ENCODE data around the gene NRCAM. TPM values are rescaled to one million over a fixed set of nuclear protein-coding genes. Genes with fewer than 3 reads are reported as not detected.

Gene NRCAM
- total RNA-seq, 2 experiments from 2014 or later = 3.4 to 7.0 TPM

DNA sequence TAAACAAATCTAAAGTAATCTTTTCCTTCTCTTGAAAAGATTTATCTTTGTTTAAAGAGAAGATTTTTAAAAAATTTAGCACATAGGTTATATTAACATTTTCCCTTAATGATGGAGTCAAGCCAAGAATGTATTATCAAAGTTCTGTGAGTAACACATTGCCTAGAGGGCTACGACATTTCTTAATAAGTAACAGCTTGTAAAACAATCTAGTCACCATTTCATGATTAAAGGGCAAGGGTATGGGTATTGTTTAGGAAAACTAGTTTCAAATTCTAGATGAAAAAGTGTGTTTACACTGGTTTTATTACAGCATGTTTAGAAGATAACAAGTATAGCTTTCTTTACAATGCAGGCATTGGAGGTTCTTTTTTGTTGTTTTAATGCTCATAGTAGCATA, 297.5 kb downstream of the NRCAM start:
- no peaks in the 10 kb centered on the region for H3K4me1 ChIP-seq (ENCODE audit: insufficient read depth, low read length)
- POLR2A ChIA-PET = no interaction called here
- H3K27ac Mint-ChIP-seq = no peak overlapping the region
- no peaks in the 10 kb centered on the region for H3K4me1 Mint-ChIP-seq (ENCODE audit: low read depth)
- ATAC-seq (ENCODE audit: poor library complexity) = no peak
- no peaks in the 10 kb centered on the region for H3K36me3 Mint-ChIP-seq (ENCODE audit: low read depth)
- H3K9me3 Mint-ChIP-seq = no peaks in the 10 kb centered on the region
- intact Hi-C loops (cut with DNase I, micrococcal nuclease) = no loop called here
- H3K36me3 ChIP-seq (ENCODE audit: insufficient read depth, low read length) = no peaks in the 10 kb centered on the region
- H3K4me3 Mint-ChIP-seq = no peak overlapping the region
- CTCF ChIA-PET = no interaction called here
- no peaks in the 10 kb centered on the region for H3K9me3 ChIP-seq (ENCODE audit: control insufficient read depth in 1 of 2, insufficient read depth in 1 of 2, low read length in 2 of 2)
- peaks cover 8% of the 10 kb centered on the region for H3K27me3 Mint-ChIP-seq
- TF ChIP-seq, protein P1, sequence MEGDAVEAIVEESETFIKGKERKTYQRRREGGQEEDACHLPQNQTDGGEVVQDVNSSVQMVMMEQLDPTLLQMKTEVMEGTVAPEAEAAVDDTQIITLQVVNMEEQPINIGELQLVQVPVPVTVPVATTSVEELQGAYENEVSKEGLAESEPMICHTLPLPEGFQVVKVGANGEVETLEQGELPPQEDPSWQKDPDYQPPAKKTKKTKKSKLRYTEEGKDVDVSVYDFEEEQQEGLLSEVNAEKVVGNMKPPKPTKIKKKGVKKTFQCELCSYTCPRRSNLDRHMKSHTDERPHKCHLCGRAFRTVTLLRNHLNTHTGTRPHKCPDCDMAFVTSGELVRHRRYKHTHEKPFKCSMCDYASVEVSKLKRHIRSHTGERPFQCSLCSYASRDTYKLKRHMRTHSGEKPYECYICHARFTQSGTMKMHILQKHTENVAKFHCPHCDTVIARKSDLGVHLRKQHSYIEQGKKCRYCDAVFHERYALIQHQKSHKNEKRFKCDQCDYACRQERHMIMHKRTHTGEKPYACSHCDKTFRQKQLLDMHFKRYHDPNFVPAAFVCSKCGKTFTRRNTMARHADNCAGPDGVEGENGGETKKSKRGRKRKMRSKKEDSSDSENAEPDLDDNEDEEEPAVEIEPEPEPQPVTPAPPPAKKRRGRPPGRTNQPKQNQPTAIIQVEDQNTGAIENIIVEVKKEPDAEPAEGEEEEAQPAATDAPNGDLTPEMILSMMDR (IDR thresholded peaks at IDR 0.05) = no peak
- no peak overlapping the region for H3K4me3 ChIP-seq (ENCODE audit: low read length)
- no peaks in the 10 kb centered on the region for H3K27me3 ChIP-seq (ENCODE audit: control insufficient read depth in 1 of 2, insufficient read depth in 2 of 2, low read length in 2 of 2)
- no peak for DNase-seq
- H3K27ac ChIP-seq (ENCODE audit: low read depth in 1 of 2, low read length in 2 of 2) = no peak overlapping the region

DNA sequence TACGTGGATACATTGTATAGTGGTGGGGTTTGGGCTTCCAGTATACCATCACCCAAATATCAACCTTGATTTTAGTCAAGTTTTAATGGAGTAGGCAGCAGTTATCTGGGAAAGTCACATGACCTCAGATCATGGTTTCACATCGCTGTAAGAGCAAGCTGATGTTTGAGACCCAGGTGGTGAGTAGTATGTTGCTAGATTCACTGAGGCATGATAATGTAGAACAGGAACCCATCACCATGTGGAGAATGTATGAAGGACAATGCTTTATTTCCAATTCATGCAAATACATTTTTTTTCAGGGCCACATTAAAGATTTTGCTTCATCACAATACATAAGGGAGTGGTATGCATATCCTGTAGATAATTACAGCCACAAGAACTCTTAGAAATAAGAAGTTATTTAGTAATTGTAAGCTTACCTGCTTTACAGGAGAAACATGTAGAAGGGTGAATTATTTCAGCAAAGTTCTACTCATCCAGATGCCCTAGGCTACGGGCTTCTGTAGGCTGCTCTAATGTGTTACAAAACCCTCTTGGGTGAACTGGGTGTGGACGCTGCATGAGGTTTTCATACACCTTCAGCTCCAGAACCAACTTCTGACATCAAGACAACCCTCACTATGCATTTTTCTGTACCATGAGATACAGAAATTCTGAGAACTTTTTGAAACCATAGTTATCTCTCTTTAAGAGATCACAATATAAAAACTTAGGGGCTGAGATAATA, 298.5 kb downstream of the NRCAM start:
- Mint-ChIP-seq H3K4me1 (ENCODE audit: low read depth) (no peaks in the 10 kb centered on the region), H3K4me3 (no peak overlapping the region), H3K36me3 (ENCODE audit: low read depth) (no peaks in the 10 kb centered on the region), H3K27me3 (peaks cover 8% of the 10 kb centered on the region), H3K27ac (no peak overlapping the region), H3K9me3 (no peaks in the 10 kb centered on the region)
- DNase-seq (no peak), ATAC-seq (ENCODE audit: poor library complexity) (no peak)
- H3K27ac ChIP-seq (ENCODE audit: low read depth in 1 of 2, low read length in 2 of 2) = no peak overlapping the region
- no peaks in the 10 kb centered on the region for H3K36me3 ChIP-seq (ENCODE audit: insufficient read depth, low read length)
- H3K9me3 ChIP-seq (ENCODE audit: control insufficient read depth in 1 of 2, insufficient read depth in 1 of 2, low read length in 2 of 2) = no peaks in the 10 kb centered on the region
- H3K4me3 ChIP-seq (ENCODE audit: low read length) = no peak overlapping the region
- POLR2A ChIA-PET = no interaction called here
- no peaks in the 10 kb centered on the region for H3K4me1 ChIP-seq (ENCODE audit: insufficient read depth, low read length)
- intact Hi-C loops (cut with DNase I, micrococcal nuclease) = no loop called here
- peaks cover 0 to under 1% of the 10 kb centered on the region in 2 experiments for H3K27me3 ChIP-seq (ENCODE audit: control insufficient read depth in 1 of 2, insufficient read depth in 2 of 2, low read length in 2 of 2)
- CTCF ChIA-PET = interaction anchor here (0.6 to 1.1 kb wide), 2 partner anchors 16 to 189 kb away, joined by 3 read pairs; no protein-coding TSS in a partner anchor
- TF ChIP-seq, protein P1 (IDR thresholded peaks at IDR 0.05) = no peak

DNA sequence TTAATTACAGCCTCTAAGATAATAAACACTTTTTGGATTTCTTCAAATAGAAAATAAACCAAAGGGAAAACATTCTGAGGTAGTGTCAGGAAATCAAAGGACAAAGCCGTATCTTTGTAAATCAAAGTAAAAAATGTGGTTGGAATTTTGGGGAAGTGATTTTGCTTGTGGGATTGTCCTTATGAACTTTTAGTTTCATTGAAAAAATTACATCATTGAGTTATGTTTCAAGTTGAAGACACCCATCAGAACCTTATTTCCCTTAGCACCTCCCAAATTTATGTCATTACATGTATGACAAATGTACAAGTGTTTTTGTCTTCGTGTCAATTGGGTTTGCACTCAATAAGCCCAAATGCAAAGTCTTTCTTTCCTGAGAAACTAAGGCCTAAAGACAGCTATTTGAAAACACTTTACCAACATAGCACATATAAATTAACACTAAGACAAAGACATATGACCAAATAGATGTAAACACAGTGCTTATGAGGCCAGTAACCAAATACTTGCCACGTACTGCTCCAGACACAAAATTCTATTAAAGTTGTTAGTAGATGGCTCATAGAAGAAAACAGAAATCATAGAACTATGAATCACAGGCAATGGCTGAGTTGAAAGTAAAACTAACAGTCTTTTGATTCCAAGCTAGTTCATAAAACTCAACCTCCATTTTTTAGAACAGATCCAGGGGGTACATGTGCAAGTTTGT, 299.2 kb downstream of the NRCAM start:
- TF ChIP-seq, protein P1 (IDR thresholded peaks at IDR 0.05) = no peak
- Histone ChIP-seq H3K27me3 (ENCODE audit: control insufficient read depth in 1 of 2, insufficient read depth in 2 of 2, low read length in 2 of 2) (peaks cover 0 to 4% of the 10 kb centered on the region in 2 experiments), H3K4me1 (ENCODE audit: insufficient read depth, low read length) (no peaks in the 10 kb centered on the region), H3K9me3 (ENCODE audit: control insufficient read depth in 1 of 2, insufficient read depth in 1 of 2, low read length in 2 of 2) (no peaks in the 10 kb centered on the region), H3K27ac (ENCODE audit: low read depth in 1 of 2, low read length in 2 of 2) (no peak overlapping the region), H3K4me3 (ENCODE audit: low read length) (no peak overlapping the region), H3K36me3 (ENCODE audit: insufficient read depth, low read length) (no peaks in the 10 kb centered on the region)
- ChIA-PET CTCF (interaction anchor here (0.6 to 1.1 kb wide), 2 partner anchors 17 to 189 kb away, joined by 3 read pairs; no protein-coding TSS in a partner anchor), POLR2A (no interaction called here)
- ATAC-seq (ENCODE audit: poor library complexity) = no peak
- DNase-seq = no peak
- intact Hi-C loops (cut with DNase I, micrococcal nuclease) = no loop called here
- H3K36me3 Mint-ChIP-seq (ENCODE audit: low read depth) = no peaks in the 10 kb centered on the region
- no peaks in the 10 kb centered on the region for H3K4me1 Mint-ChIP-seq (ENCODE audit: low read depth)
- no peak overlapping the region for H3K4me3 Mint-ChIP-seq
- H3K9me3 Mint-ChIP-seq = no peaks in the 10 kb centered on the region
- no peak overlapping the region for H3K27ac Mint-ChIP-seq
- H3K27me3 Mint-ChIP-seq = peaks cover 8% of the 10 kb centered on the region
